Kidney (tissue), 22 donors: ENCODE data around the gene NEDD4. TPM values are rescaled to one million over a fixed set of nuclear protein-coding genes. Genes with fewer than 3 reads are reported as not detected.

Source experiments
- DNase-seq, 5 donors: peaks; one replicate each; pipeline ENCODE4 v3.0.0-alpha.2; 2013 to 2020
- FAIRE-seq: peaks from 2 replicates; lab custom pipeline; 2012; peaks lifted over from hg19 to GRCh38; lab: Jason Lieb, UNC
- H3K27ac ChIP-seq, 2 donors: one replicate each; pipeline ENCODE4 v1.7.0; 2013; ENCODE audit warnings: low read depth in 2 of 2, low read length in 2 of 2, inconsistent platforms in 1 of 2
- H3K27me3 ChIP-seq: one replicate; pipeline ENCODE4 v1.7.1; 2013; ENCODE audit warnings: low read length, inconsistent platforms; ENCODE audit not compliant: control insufficient read depth, insufficient read depth
- H3K36me3 ChIP-seq, 3 donors: one replicate each; pipeline versions ENCODE4 v1.7.0 to v1.7.1; 2013; ENCODE audit warnings: low read length in 3 of 3, control low read depth in 1 of 3, inconsistent platforms in 1 of 3; ENCODE audit not compliant: insufficient read depth in 3 of 3, control insufficient read depth in 2 of 3
- H3K4me1 ChIP-seq, 3 donors: one replicate each; pipeline versions ENCODE4 v1.7.0 to v1.7.1; 2013; ENCODE audit warnings: low read length in 3 of 3, inconsistent platforms in 1 of 3, low read depth in 1 of 3; ENCODE audit not compliant: control insufficient read depth in 2 of 3, insufficient read depth in 2 of 3
- H3K4me3 ChIP-seq, 3 donors: one replicate each; pipeline versions ENCODE4 v1.7.0 to v1.8.1; 2013; ENCODE audit warnings: low read length in 3 of 3, control low read depth in 1 of 3, inconsistent platforms in 1 of 3
- H3K9ac ChIP-seq, 3 donors: one replicate each; pipeline versions ENCODE4 v1.7.0 to v1.7.1; 2013; ENCODE audit warnings: low read length in 3 of 3, control low read depth in 1 of 3, inconsistent platforms in 1 of 3
- H3K9me3 ChIP-seq, 3 donors: one replicate each; pipeline versions ENCODE4 v1.7.0 to v1.7.1; 2013; ENCODE audit warnings: low read length in 3 of 3, control low read depth in 1 of 3, inconsistent platforms in 1 of 3; ENCODE audit not compliant: control insufficient read depth in 2 of 3, insufficient read depth in 1 of 3
- CTCF ChIP-seq: IDR thresholded peaks from 3 replicates; pipeline ENCODE4 v1.5.1; 2012; ENCODE audit warnings: mild to moderate bottlenecking, moderate library complexity, borderline replicate concordance; ENCODE audit not compliant: insufficient read depth; ENCODE audit errors: extremely low read depth
- intact Hi-C: fragments of 100-400 bp; cut with DNase I; formaldehyde crosslinking; loops from one replicate; pipeline ENCODE4 v1.11.1; 2022
- long read RNA-seq, 10 donors: library from polyadenylated mRNA in 1 of 10; unstranded in 1 of 10; transcript quantifications; one replicate each; pipeline ENCODE4 v2.0.0 and lab custom pipeline, GENCODE V29; 2021 to 2026
- polyA plus RNA-seq: library from polyadenylated mRNA; stranded (reverse); fragments of 350-450 nt; fragmentation: Illumina TruSeq; extraction: RNeasy Lipid Tissue Mini Kit (QIAGEN cat#74804); gene quantifications from one replicate; pipeline ENCODE4 v1.2.3, GENCODE V29; 2014; ENCODE audit warnings: low read depth, low replicate concordance; ENCODE audit not compliant: insufficient read depth
- total RNA-seq: library from RNA; stranded (reverse); fragmentation: NEBNext Ultra II Directional; extraction: Animal tissue kit (Norgen Biotek cat#: 25700); gene quantifications from one replicate; pipeline ENCODE4 v1.2.1, GENCODE V29; 2021
- donor health status: control.
- donor health status: control.
- donor health status: control.
- donor health status: control.
- donor health status: control.
- donor health status: DM: yes; HTN: yes; CAD: no.
- donor health status: Normal renal cell carcinoma (clear cell type).

NEDD4 gene
- total RNA-seq (22.3 TPM), polyA plus RNA-seq (3.3 TPM)
- long read RNA-seq, donor 1: 0 reads
- long read RNA-seq, donor 2: 0 reads
- long read RNA-seq, donor 3: 0 reads
- long read RNA-seq, donor 4, partial matches to known transcripts: 0 of 1 reads
- long read RNA-seq, donor 4, other reads (novel, unspliced or antisense): 0 of 1 reads
- long read RNA-seq, donor 5: 0 reads
- long read RNA-seq, donor 6, full-length matches to known transcripts: 1 of 1 reads
- long read RNA-seq, donor 6, partial matches to known transcripts: 0 of 1 reads
- long read RNA-seq, donor 6, other reads (novel, unspliced or antisense): 0 of 1 reads
- long read RNA-seq, donor 7, full-length matches to known transcripts: 6 of 14 reads
- long read RNA-seq, donor 7, partial matches to known transcripts: 2 of 14 reads
- long read RNA-seq, donor 7, other reads (novel, unspliced or antisense): 6 of 14 reads
- long read RNA-seq, donor 8, full-length matches to known transcripts: 2 of 2 reads
- long read RNA-seq, donor 8, partial matches to known transcripts: 0 of 2 reads
- long read RNA-seq, donor 8, other reads (novel, unspliced or antisense): 0 of 2 reads
- long read RNA-seq, donor 9: 0 reads
- long read RNA-seq, donor 10, partial matches to known transcripts: 0 of 1 reads
- long read RNA-seq, donor 10, other reads (novel, unspliced or antisense): 0 of 1 reads

- DNase-seq: peak; percentile 91 to 97 (median 94)
- FAIRE-seq: no peak
- peak; percentile 50 for TF ChIP-seq CTCF
- Histone ChIP-seq H3K27me3 (no peaks in the 10 kb centered on the region), H3K27ac (peak within 1 kb of the TSS; percentile 78 to 92), H3K9ac (peak within 1 kb of the TSS; percentile 27 to 75 (median 74)), H3K4me3 (peak within 1 kb of the TSS; percentile 77 to 80 (median 80)), H3K4me1 (peaks cover 0 to 10% (median 0%) of the 10 kb centered on the region in 3 donors), H3K36me3 (no peaks in the 10 kb centered on the region), H3K9me3 (no peaks in the 10 kb centered on the region)
- intact Hi-C loops: no loop called here
Measured at GRCh38 chr15:55993111-55993803, at the start of gene NEDD4. Gene NEDD4, minus strand, starts transcription at chr15:55993612. Its CDS starts 57 bp downstream, at chr15:55993555.

- H3K9ac ChIP-seq: no peak overlapping the region
- no peak overlapping the region for H3K4me3 ChIP-seq
- TF ChIP-seq CTCF: no peak
- DNase-seq (no peak), FAIRE-seq (no peak)
- no peaks in the 10 kb centered on the region for H3K36me3 ChIP-seq
- H3K27ac ChIP-seq: no peak overlapping the region
- H3K4me1 ChIP-seq: peaks cover 0 to 9% (median 0%) of the 10 kb centered on the region in 3 donors
- H3K9me3 ChIP-seq: peaks cover 0 to 6% (median 0%) of the 10 kb centered on the region in 3 donors
- intact Hi-C loops: no loop called here
- H3K27me3 ChIP-seq: no peaks in the 10 kb centered on the region
Measured at GRCh38 chr15:56042498-56042897, 49.1 kb upstream of the NEDD4 start.

GRCh38 chr15:56042031-56042430, 48.6 kb upstream of the NEDD4 start:
- no peak for TF ChIP-seq CTCF
- Histone ChIP-seq H3K4me1 (peaks cover 0 to 9% (median 0%) of the 10 kb centered on the region in 3 donors), H3K27ac (no peak overlapping the region), H3K36me3 (no peaks in the 10 kb centered on the region), H3K27me3 (no peaks in the 10 kb centered on the region), H3K4me3 (no peak overlapping the region), H3K9me3 (peaks cover 0 to 6% (median 0%) of the 10 kb centered on the region in 3 donors), H3K9ac (no peak overlapping the region)
- intact Hi-C loops: no loop called here
- no peak for FAIRE-seq
- DNase-seq: no peak
